GM19463 (cell line): ENCODE results near the gene INCA1.
A peak's percentile ranks its signal among the peaks of the same experiment; 100 is the strongest.

Experiments used
- ATAC-seq: cut with Tn5 transposase; IDR thresholded peaks from one replicate; pipeline ENCODE4 v1.9.1; 2021; ENCODE audit warnings: mild to moderate bottlenecking, moderate library complexity; ENCODE audit not compliant: unreplicated experiment

Gene INCA1

GRCh38 chr17:4972752-4973151 is 24.6 kb downstream of the INCA1 start:
- no peak for ATAC-seq

GRCh38 chr17:4972322-4972721 is 25.0 kb downstream of the INCA1 start:
- no peak for ATAC-seq

- no peak for ATAC-seq
Measured at GRCh38 chr17:4971826-4972225, 25.5 kb downstream of the INCA1 start.

- no peak for ATAC-seq
Measured at GRCh38 chr17:4970273-4970672, 27.0 kb downstream of the INCA1 start.

DNA sequence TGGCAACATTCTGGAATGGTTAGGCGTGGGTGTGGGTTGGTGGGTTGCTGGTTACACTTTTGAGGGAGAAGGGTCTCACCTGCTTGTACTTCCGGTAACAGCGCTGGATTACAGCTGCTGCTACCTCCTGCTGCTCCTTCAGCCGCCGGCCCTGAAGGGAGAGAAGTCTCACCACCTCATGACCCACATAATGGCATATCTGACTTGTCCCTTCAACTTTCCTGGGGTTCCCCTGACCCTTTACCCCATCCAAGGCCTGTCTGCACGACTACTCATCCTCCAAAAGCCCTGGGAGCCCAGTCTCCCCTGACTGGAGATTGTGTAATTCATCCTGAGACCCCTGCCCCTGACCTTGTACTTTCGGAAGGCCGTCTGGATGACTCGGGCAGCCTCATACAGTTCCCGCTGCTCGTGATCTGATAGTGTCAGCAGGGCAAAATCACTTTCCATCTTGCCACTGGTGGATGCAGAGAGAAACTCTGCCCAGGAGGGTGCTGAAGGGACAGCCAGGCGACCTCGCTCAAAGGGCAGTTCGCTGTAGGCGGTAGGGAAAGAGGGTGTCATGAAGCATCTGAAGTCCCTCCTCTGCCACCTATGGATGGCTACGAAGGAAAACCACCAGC is 27.7 kb downstream of the INCA1 start:
- no peak for ATAC-seq

DNA sequence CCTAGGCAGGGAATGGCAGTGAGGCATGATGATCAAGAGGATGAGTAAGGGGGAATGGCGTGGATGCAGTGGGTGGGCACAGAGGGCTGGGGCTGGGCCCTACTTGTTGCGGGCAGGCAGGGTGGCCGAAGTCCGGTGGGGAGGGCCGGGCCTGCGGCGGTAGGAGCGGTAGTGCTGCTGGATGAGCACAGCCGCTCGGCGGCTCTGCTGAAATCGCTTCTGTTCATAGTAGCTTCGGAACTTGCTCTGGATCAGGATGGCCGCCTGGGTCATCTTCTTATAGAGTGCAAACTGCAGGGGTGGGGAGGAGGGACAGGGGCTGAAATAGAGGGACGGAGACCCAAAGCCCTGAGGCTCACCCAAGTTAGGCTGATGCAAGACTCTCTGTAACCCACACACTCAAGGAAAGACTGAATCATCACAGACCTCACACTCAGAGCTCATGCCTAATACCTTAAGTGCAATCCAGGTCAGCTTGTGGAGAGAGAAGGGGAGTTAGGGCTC is 28.2 kb downstream of the INCA1 start:
- no peak for ATAC-seq

GRCh38 chr17:4968486-4969046 is 28.8 kb downstream of the INCA1 start:
- no peak for ATAC-seq

GRCh38 chr17:4967539-4968485 is 29.5 kb downstream of the INCA1 start, which contains the start of gene SPAG7:
Gene SPAG7 (minus strand): TSS chr17:4967817. CDS start chr17:4967804, 13 bp downstream.
- ATAC-seq: peak; percentile 51

DNA sequence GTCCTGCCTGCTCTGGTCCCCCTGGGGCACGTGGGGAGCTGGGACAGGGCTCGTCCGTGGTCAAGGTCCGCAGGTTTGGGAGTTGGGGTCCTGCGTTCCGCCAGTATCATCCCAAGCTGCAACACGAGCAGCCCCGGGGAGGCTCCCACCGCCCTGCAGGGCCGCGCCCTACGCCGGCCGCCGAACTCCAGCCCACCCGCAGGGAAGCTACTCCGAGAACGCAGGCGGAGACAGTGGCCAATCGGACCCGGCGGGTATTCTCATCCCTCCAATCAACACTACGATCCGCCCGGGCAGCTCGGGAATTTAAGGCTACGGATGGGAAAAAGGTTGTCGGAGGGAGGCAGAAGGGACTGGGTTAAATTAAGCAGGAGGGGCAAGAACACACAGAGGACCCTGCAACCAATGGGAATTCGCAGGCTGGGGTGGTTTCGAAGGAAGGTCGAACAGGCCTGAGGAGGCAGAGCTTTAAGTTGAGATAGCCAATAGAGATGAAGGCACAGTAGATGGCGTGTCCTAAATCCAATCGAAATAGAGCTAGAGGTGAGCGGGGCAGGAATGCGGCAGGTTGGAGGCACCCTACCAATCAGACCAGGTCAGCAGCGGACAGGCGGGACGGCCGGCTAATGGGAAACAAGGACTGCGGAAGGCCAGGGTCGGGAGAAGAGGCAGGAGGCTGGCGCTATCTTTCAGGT is 30.3 kb downstream of the INCA1 start:
- ATAC-seq: peak; percentile 84

- no peak for ATAC-seq
Measured at GRCh38 chr17:4965311-4965986, 31.9 kb downstream of the INCA1 start.

DNA sequence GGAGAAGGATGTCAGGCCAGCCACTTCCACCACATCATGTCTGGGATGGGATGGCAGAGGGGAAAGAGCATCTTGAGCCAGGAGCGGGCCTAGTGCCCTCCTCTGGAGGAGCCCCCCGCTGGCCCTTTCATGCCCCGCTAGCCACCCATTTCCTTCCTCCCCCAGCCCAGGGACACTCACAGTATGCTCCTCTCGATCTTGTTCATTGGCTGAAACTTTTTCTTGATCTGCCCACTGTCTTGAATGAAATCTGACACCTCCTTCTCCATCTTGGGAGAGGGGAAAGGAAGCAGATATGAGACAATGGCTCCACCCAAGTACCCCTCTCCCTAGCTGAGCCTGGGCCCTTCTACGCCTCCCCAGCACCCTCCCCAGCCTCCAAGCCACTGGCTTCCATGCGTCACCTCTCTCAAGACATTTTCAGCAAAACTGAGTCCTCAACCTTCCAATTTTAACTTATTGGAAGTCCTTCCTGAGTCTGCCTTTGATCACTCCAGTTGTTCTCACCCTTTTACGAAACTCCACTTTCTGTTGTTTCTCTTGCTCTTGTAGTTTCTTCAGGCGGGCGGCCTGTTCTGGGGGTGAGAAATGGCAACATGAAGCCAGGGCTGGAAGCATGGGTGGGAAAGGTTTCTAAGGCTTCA is 36.9 kb downstream of the INCA1 start:
- no peak for ATAC-seq

- ATAC-seq: no peak
Measured at GRCh38 chr17:4959261-4959965, 37.9 kb downstream of the INCA1 start.

GRCh38 chr17:4958102-4958501 is 39.2 kb downstream of the INCA1 start:
- no peak for ATAC-seq

DNA sequence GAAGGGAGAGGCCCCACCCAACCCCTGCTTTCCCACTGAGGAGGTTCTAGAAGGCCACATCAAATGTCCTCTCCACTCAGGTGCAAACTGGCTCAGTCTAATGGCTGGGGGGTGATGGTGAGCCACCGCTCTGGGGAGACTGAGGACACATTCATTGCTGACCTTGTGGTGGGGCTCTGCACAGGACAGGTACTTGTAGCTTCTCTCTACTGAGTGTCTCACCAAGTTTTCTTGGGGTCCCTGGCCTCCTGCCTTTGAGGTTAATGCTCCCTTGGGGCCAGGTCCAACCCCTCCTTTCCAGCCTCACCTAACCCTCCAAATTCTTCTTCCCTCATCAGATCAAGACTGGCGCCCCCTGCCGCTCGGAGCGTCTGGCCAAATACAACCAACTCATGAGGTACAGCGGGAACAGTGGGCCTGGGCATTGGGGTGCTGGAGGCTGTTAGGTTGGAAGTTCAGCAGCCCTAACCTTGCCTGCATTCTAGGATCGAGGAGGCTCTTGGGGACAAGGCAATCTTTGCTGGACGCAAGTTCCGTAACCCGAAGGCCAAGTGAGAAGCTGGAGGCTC is 40.7 kb downstream of the INCA1 start:
- ATAC-seq: no peak

- ATAC-seq: no peak
Measured at GRCh38 chr17:4955091-4955490, 42.2 kb downstream of the INCA1 start.

DNA sequence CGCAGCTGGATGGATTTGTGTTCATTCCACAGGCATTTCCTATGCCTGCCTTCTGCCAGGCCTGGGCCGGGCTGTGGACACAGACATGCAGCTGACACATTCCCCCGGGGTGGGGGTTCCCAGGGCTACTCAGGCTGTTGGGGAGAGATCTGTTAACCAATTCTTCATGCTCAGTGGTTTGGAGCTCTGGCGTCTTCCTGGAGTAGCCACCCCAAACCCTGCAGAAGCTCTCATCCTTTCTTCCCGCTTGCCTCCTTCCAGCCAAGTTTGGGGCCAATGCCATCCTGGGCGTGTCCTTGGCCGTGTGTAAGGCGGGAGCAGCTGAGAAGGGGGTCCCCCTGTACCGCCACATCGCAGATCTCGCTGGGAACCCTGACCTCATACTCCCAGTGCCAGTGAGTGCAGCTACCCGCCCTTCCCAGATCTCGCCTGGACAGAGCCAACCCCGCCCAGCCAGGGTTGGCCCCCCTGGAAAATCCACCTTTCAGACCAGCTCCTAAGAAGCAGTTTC is 43.8 kb downstream of the INCA1 start:
- ATAC-seq: no peak

DNA sequence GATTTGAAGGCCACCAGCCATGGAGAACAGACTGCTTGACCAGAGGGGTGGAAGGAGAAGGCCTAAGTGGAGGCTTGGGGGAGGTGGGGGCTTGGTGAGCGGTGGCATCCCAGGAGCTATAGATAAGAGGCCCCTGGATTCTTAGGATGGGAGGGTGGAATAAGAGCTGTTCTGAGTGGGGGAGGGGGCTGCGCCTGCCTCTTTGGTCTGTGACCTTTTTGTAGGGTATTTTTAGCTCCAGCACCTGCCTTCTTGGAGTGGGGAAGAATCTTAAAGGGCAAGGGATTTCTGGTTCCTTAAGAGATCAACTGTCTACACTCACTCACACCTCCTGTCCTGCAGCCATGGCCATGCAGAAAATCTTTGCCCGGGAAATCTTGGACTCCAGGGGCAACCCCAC is 45.8 kb downstream of the INCA1 start:
- no peak for ATAC-seq

GRCh38 chr17:4950746-4951204 is 46.5 kb downstream of the INCA1 start, which contains the start of gene ENO3:
Gene ENO3 (plus strand): TSS chr17:4951119. CDS start chr17:4951830, 711 bp downstream.
- ATAC-seq: no peak
